Fibroblast of villous mesenchyme (primary cell): ENCODE measurements around the gene IVD. TPM values are rescaled to one million over a fixed set of nuclear protein-coding genes. Genes with fewer than 3 reads are reported as not detected.
A peak's percentile ranks its signal among the peaks of the same experiment; 100 is the strongest.
"Not testable (repeated sequence)": the region's sequence is repeated elsewhere in the genome, so short reads cannot be mapped to it uniquely, and the experiment has no call there.

ENCODE experiments used
- DNase-seq: peaks from one replicate; pipeline ENCODE4 v3.0.0-alpha.2; 2010; ENCODE audit warnings: low read depth
- H3K4me3 ChIP-seq: 2 replicates; pipeline ENCODE4 v1.5.1; 2011; ENCODE audit warnings: low read depth, mild to moderate bottlenecking, low read length
- total RNA-seq: library from RNA; depleted of rRNA; stranded (reverse); fragments of >200 nt; gene quantifications from 2 replicates; pipeline ENCODE4 v1.2.3, GENCODE V29; 2012
- TF ChIP-seq, protein P1 (sequence below): IDR thresholded peaks from 2 replicates; pipeline ENCODE4 v1.5.1; 2012; ENCODE audit warnings: low read depth, mild to moderate bottlenecking, low read length; ENCODE audit not compliant: insufficient read depth

Gene IVD
- total RNA-seq, 1 donor = 40.2 TPM

DNA sequence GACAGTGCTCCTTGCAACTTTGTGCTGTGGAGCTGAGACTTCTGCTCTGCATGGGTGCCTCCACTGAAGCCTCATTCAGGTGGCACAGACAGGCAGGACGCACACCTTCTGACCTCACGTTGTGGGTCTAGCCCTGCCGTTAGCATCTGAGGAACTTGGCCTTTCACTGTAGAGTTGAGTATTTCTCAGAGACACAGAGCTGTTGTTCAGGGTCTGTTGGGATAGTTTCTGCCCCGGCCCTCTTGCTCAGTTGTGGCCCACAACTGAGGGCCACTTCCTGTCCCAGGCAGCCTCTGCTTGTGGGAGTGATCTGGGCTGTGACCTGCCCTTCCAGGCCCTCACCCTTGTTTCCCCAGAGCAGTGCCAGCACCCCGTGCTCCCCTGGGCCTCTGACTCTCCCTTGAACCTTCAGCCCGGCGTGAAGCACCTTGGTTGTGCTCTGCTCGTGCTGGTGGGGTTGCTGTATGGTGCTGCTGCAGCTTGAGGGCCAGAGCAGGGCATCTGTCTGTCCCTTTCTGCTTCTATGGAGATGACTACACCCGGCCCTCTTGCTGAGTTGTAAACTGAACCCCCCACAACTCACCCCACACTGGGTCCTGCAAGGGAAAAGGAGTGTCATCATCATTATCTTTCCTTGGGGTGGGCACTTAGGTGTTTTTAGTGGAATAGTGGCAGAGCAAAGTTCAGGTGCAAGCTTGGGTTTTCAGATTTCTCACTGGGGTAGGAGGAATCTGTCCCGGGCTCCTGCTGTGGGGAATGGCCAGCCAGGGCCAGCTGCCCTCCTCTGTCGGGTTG, 46.9 kb downstream of the IVD start:
- no peak for DNase-seq
- TF ChIP-seq, protein P1, sequence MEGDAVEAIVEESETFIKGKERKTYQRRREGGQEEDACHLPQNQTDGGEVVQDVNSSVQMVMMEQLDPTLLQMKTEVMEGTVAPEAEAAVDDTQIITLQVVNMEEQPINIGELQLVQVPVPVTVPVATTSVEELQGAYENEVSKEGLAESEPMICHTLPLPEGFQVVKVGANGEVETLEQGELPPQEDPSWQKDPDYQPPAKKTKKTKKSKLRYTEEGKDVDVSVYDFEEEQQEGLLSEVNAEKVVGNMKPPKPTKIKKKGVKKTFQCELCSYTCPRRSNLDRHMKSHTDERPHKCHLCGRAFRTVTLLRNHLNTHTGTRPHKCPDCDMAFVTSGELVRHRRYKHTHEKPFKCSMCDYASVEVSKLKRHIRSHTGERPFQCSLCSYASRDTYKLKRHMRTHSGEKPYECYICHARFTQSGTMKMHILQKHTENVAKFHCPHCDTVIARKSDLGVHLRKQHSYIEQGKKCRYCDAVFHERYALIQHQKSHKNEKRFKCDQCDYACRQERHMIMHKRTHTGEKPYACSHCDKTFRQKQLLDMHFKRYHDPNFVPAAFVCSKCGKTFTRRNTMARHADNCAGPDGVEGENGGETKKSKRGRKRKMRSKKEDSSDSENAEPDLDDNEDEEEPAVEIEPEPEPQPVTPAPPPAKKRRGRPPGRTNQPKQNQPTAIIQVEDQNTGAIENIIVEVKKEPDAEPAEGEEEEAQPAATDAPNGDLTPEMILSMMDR = no peak
- no peak overlapping the region for H3K4me3 ChIP-seq

DNA sequence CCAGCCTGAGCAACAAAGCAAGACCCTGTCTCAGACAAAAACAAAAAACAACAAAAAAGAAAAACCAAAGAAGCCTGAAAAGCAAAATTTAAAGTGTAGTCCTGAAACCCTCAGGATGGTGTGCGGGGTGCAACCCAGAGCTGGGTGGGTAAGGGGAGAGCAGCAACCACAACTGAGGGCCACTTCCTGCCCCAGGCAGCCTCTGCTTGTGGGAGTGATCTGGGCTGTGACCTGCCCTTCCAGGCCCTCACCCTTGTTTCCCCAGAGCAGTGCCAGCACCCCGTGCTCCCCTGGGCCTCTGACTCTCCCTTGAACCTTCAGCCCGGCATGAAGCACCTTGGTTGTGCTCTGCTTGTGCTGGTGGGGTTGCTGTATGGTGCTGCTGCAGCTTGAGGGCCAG, 48.3 kb downstream of the IVD start:
- DNase-seq, H3K4me3 ChIP-seq: not testable (repeated sequence)

DNA sequence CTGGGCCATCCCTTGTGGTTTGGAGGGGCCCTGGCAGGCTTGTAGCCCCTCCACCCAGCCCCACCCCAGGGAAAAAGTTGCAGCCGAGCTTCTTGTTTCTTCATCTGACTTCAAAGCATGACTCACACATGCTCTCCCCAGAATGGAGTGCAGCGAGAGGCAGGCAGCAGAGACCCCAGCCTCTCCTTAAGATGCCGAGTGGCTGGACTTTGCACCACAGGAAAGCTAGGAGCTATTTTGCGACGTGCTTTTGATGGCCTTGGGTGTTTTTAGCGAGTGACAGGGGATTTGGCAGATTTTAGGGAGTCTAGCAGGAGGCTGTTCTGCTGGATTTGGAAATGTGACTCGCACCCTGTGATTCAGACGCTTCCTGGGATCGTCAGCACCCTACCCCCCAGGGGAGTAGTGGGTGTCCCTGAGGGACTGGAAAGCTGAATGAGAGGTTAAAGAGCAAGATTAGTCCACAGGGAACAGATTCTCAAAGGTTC, 49.4 kb downstream of the IVD start:
- H3K4me3 ChIP-seq = no peak overlapping the region
- TF ChIP-seq, protein P1 = no peak
- peak; percentile 66 for DNase-seq

DNA sequence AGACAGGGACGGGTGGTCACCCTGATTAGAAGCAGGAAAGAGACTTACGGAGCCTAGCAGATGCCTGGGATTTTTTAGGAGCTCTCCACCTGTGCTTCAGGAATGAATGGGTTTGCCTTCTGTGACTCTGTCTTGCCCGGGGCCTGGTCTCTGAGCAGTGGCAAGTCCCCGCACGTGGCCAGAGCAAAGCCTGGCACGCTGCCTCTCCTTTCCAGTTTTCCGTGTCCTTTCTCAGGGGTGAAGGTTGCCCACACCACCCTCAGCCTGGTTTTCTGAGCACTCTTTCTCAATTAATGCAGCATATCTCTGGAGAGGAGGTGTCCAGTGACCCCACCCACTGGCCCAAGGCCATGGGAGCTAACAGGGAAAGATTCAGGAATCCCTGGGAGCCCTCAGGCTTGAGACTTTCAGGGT, 50.7 kb downstream of the IVD start:
- DNase-seq = no peak
- no peak overlapping the region for H3K4me3 ChIP-seq
- TF ChIP-seq, protein P1 = no peak

DNA sequence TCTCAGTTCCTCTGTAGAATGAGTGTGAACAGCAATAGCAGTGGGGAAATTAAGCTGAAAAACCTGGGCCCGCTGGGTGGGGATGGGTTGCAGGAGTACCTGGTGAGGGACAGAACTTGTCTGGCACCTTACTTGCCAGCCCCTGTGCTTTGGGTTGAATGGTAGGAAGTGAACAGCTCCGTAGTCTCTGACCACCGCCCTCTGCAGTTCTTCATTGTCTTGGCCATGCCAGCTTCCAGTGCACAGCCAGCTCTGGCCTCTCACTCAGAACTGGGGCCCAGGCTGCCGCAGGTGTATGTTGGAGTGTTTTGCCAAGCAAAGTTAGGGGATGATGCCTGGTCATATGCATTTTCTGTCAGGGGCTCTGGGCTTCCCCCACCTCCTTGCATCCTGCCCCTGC, 51.1 kb downstream of the IVD start:
- H3K4me3 ChIP-seq = no peak overlapping the region
- DNase-seq = no peak
- TF ChIP-seq, protein P1 = no peak

DNA sequence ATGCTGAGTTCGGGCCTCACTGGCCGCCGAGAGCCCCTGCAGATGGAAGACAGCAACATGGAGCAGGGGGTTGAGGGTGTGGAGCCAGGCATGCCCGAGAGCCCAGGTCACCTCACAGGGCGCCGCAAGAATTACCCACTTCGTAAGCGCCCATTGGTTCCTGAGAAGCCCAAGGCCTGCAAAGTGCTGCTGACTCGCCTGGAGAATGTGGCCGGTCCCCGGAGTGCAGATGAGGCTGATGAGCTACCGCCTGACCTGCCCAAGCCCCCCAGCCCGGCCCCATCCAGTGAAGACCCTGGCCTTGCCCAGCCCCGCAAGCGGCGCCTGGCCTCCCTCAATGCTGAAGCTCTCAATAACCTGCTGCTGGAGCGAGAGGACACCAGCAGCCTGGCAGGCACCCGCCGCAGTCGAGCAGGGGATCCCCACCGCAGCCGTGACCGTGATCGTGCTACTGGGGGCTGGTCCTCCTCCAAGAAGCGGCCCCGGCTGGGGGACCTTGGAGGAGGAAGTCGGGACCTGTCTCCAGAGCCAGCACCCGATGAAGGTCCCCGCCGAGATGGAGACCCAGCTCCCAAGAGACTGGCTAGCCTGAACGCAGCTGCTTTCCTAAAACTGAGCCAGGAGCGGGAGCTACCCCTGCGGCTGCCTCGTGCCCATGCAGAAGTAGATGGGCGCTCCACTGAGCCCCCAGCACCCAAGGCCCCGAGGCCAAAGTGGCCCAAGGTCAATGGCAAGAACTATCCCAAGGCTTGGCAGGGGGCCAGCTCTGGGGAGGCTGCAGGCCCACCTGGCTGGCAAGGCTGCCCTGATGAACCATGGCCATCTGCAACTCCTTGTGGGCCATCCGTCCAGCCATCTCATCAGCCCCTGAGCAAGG, 53.1 kb downstream of the IVD start:
- DNase-seq = no peak
- no peak overlapping the region for H3K4me3 ChIP-seq
- TF ChIP-seq, protein P1 = no peak

DNA sequence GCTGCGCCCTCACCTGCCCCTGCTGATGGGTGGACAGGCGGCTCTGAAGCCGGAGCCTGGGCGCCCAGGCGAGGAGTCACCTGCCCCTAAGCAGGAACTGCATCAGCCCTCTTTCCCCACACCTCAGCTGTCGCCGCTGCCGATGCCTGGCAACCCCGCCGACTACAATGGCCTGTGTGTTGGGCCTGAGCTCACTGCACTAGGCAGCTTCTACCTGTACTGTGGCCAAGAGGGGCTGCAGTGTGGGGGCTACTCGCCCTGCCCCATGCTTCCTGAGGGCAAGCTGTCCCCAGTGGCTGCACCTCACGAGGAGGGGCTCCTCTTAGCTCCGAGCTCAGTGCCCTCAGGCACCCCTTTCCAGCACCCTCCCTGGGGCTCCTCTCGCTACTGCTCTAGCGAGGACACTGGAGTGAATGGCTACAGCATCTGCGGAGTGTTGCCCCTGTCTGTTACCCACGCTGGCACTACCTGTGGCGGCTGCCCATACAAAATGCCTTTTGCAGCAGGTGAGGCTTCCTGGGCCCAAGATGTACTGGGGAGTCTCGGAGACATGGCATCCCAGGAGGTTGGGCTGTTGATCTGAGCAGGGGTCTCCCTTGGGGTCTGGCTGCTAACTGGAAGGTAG, 53.9 kb downstream of the IVD start:
- TF ChIP-seq, protein P1 = no peak
- H3K4me3 ChIP-seq = no peak overlapping the region
- no peak for DNase-seq
